Activated naive CD4-positive, alpha-beta T cell treated with anti-CD3 and anti-CD28 coated beads, Interleukin-2, amount 50 U/mL, for 72 hours (primary cell): ENCODE measurements around the gene GRK5. TPM values are rescaled to one million over a fixed set of nuclear protein-coding genes. Genes with fewer than 3 reads are reported as not detected.

ENCODE experiments used
- ATAC-seq, 2 donors: fragments of 150-1000 bp; cut with Tn5 transposase; 2 replicates each; pipeline ENCODE4 v1.10.0; 2021; ENCODE audit warnings: mild to moderate bottlenecking in 2 of 2, moderate library complexity in 2 of 2
- DNase-seq, 2 donors: peaks; one replicate each; pipeline ENCODE4 v3.0.0; 2021 to 2022; ENCODE audit warnings: low spot score in 2 of 2
- H3K27ac Mint-ChIP-seq, 2 donors: one replicate each; pipeline ENCODE4 v1.8.0; 2022; ENCODE audit warnings: mild to moderate bottlenecking in 2 of 2, mixed read lengths in 2 of 2
- H3K36me3 Mint-ChIP-seq, 2 donors: one replicate each; pipeline ENCODE4 v1.8.0; 2022; ENCODE audit warnings: mixed read lengths in 2 of 2
- H3K9me3 Mint-ChIP-seq, 2 donors: one replicate each; pipeline ENCODE4 v1.8.0; 2022; ENCODE audit warnings: mixed read lengths in 2 of 2
- total RNA-seq, 2 donors: library from RNA; stranded (reverse); gene quantifications; one replicate each; pipeline ENCODE4 v1.2.3, GENCODE V29; 2022

The GRK5 gene
- total RNA-seq, 2 donors from 2014 or later, result 21.2 to 34.5 TPM

GRCh38 chr10:119286983-119287633 lies 79.7 kb downstream of the GRK5 start:
- no peaks in the 10 kb centered on the region for H3K9me3 Mint-ChIP-seq
- H3K27ac Mint-ChIP-seq, result peak overlapping the region; percentile 5 to 67

GRCh38 chr10:119288574-119289001 lies 81.2 kb downstream of the GRK5 start:
- Mint-ChIP-seq H3K36me3 (no peaks in the 10 kb centered on the region), H3K27ac (no peak overlapping the region), H3K9me3 (no peaks in the 10 kb centered on the region)
- ATAC-seq (no peak), DNase-seq (no peak)

More at GRCh38 chr10:119286983-119287633, 79.7 kb downstream of the GRK5 start:
- ATAC-seq, result no peak
- no peak for DNase-seq
- no peaks in the 10 kb centered on the region for H3K36me3 Mint-ChIP-seq

- H3K27ac Mint-ChIP-seq, result peak overlapping the region in 1 of 2 donors; percentile 84
- no peak for DNase-seq
- peak; percentile 53 to 58 for ATAC-seq
- no peaks in the 10 kb centered on the region for H3K36me3 Mint-ChIP-seq
- H3K9me3 Mint-ChIP-seq, result no peaks in the 10 kb centered on the region
These were observed 82.0 kb downstream of the GRK5 start for GRCh38 chr10:119289227-119289920.

- Mint-ChIP-seq H3K27ac (peak overlapping the region in 1 of 2 donors; percentile 17), H3K9me3 (peaks cover 0 to 2% of the 10 kb centered on the region in 2 donors), H3K36me3 (no peaks in the 10 kb centered on the region)
- no peak for DNase-seq
- no peak for ATAC-seq
These were observed 83.1 kb downstream of the GRK5 start for GRCh38 chr10:119290301-119291048.

GRCh38 chr10:119291223-119291900 lies 84.0 kb downstream of the GRK5 start:
- H3K9me3 Mint-ChIP-seq, result peaks cover 0 to 4% of the 10 kb centered on the region in 2 donors
- DNase-seq (no peak), ATAC-seq (no peak)
- peaks cover 0 to 4% of the 10 kb centered on the region in 2 donors for H3K36me3 Mint-ChIP-seq
- peak overlapping the region in 1 of 2 donors; percentile 69 for H3K27ac Mint-ChIP-seq

GRCh38 chr10:119292968-119293760 lies 85.8 kb downstream of the GRK5 start:
- Mint-ChIP-seq H3K36me3 (peaks cover 0 to 22% of the 10 kb centered on the region in 2 donors), H3K9me3 (peaks cover 0 to 16% of the 10 kb centered on the region in 2 donors), H3K27ac (no peak overlapping the region)
- DNase-seq (no peak), ATAC-seq (no peak)

- DNase-seq (no peak), ATAC-seq (no peak)
- no peak overlapping the region for H3K27ac Mint-ChIP-seq
These were observed 89.3 kb downstream of the GRK5 start for GRCh38 chr10:119296703-119297102.

GRCh38 chr10:119297207-119297968 lies 90.0 kb downstream of the GRK5 start:
- Mint-ChIP-seq H3K27ac (no peak overlapping the region), H3K36me3 (peaks cover 0 to 22% of the 10 kb centered on the region in 2 donors), H3K9me3 (peaks cover 0 to 16% of the 10 kb centered on the region in 2 donors)
- DNase-seq (no peak), ATAC-seq (no peak)

More at GRCh38 chr10:119296703-119297102, 89.3 kb downstream of the GRK5 start:
- Mint-ChIP-seq H3K36me3 (peaks cover 0 to 22% of the 10 kb centered on the region in 2 donors), H3K9me3 (peaks cover 0 to 16% of the 10 kb centered on the region in 2 donors)

- DNase-seq, result no peak
- no peak for ATAC-seq
- H3K36me3 Mint-ChIP-seq, result peaks cover 0 to 22% of the 10 kb centered on the region in 2 donors
- no peak overlapping the region for H3K27ac Mint-ChIP-seq
- H3K9me3 Mint-ChIP-seq, result peaks cover 0 to 16% of the 10 kb centered on the region in 2 donors
These were observed 91.4 kb downstream of the GRK5 start for GRCh38 chr10:119298810-119299209.

GRCh38 chr10:119299531-119299930 lies 92.2 kb downstream of the GRK5 start:
- Mint-ChIP-seq H3K36me3 (peaks cover 0 to 22% of the 10 kb centered on the region in 2 donors), H3K27ac (no peak overlapping the region), H3K9me3 (peaks cover 0 to 16% of the 10 kb centered on the region in 2 donors)
- DNase-seq (no peak), ATAC-seq (no peak)

GRCh38 chr10:119301397-119301796 lies 94.0 kb downstream of the GRK5 start:
- peaks cover 0 to 18% of the 10 kb centered on the region in 2 donors for H3K36me3 Mint-ChIP-seq
- H3K9me3 Mint-ChIP-seq, result peaks cover 0 to 12% of the 10 kb centered on the region in 2 donors
- ATAC-seq, result peak; percentile 57 to 61
- peak overlapping the region; percentile 94 to 97 for H3K27ac Mint-ChIP-seq
- DNase-seq, result peak; percentile 61 to 79

- ATAC-seq, result no peak
- Mint-ChIP-seq H3K27ac (peak overlapping the region; percentile 94 to 97), H3K36me3 (peaks cover 0 to 10% of the 10 kb centered on the region in 2 donors), H3K9me3 (peaks cover 0 to 9% of the 10 kb centered on the region in 2 donors)
- DNase-seq, result no peak
These were observed 94.8 kb downstream of the GRK5 start for GRCh38 chr10:119302172-119302571.

GRCh38 chr10:119302591-119303253 lies 95.4 kb downstream of the GRK5 start:
- no peak for ATAC-seq

GRCh38 chr10:119303886-119304285 lies 96.5 kb downstream of the GRK5 start:
- ATAC-seq, result no peak
- no peak for DNase-seq
- Mint-ChIP-seq H3K9me3 (no peaks in the 10 kb centered on the region), H3K36me3 (no peaks in the 10 kb centered on the region), H3K27ac (peak overlapping the region; percentile 75 to 94)

More at GRCh38 chr10:119302591-119303253, 95.4 kb downstream of the GRK5 start:
- DNase-seq, result no peak
- Mint-ChIP-seq H3K36me3 (peaks cover 0 to 4% of the 10 kb centered on the region in 2 donors), H3K27ac (peak overlapping the region; percentile 94 to 97), H3K9me3 (peaks cover 0 to 3% of the 10 kb centered on the region in 2 donors)
